T1000 (cell line): Measurements from ENCODE around the gene ZNF764.
"Not testable (repeated sequence)": the region's sequence is repeated elsewhere in the genome, so short reads cannot be mapped to it uniquely, and the experiment has no call there.

Experiments
- DNase-seq: peaks from one replicate; lab custom pipeline; 2025; ENCODE audit warnings: mixed read lengths; lab: John Stamatoyannopoulos, UW

Gene ZNF764

DNA sequence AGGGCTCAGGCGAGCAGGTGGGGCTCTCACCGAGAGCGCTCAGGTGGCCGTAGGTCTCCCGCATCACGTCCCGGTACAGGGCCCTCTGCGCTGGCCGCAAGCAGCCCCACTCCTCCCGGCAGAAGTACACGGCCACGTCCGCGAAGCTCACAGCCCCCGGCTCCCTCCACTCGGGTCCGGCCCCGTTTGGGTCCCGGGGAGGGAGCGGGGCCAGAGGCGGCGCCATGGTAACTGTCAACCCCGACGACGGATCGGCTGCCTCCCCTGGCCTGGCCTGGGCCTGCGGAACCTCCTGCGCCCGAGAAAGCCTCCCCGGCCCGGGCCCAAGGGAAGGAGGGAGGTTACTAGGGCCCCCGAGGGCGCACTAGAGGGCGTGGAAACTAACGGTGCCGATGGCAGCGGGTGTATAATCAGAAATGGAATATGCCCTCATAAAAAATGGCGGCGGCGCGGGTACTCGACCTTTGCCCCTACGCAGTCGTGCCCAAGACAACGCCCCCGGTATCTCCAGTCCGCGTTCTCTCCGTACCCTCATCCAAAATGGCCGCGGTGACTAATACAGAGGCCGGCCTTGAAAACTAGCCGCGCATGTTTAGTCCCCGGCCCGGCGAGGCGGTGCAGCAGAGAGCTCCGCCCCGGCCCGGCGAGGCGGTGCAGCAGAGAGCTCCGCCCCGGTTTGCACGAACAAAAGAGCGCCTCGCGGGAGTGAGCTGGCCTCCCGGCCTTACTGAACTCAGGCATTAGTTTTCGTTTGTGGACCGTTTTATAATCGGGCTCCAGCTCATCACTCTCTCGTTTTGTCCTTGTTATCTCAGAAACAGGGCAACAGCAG lies at the start of gene ZNF764:
Gene ZNF764, minus strand, starts transcription at position 418 of the 832 bp plus-strand sequence. Its CDS starts 192 bp downstream, at position 226.
- DNase-seq: peak; percentile 97

DNA sequence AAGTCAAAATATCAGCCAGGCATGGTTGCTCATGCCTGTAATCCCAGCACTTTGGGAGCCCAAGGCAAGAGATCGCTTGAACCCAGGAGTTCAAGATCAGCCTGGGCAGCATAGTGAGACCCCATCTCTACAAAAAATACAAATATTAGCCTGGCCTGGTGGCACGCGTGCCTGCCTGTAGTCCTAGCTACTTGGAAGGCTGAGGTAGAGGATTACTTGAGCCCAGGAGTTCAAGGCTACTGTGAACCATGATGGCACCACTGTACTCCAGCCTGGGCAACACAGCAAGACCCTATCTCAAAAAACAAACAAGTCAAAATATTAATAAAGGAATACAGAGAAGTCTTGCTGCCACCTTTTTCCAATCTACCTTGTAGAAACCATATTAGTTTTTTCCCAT lies 47.8 kb upstream of the ZNF764 start:
- DNase-seq: no peak

DNA sequence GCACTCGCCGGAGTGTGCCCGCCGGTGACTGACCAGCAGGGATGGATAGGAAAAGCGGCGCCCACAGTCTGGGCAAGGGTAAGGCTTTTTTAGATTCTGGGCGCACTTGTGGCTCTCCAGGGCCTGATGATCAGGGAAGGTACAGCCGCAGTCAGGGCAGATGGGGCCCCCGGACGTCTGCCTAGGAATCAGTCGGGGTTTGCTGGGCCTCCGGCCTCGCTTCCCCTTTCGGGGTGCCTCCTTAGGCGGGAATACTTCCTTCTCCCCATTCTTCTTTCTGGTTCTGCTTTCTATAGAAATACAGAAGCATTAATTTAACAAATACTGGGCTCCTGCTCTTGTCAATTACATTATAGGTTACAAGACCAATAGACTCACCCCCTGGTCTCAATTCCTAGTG lies 47.0 kb upstream of the ZNF764 start:
- no peak for DNase-seq

DNA sequence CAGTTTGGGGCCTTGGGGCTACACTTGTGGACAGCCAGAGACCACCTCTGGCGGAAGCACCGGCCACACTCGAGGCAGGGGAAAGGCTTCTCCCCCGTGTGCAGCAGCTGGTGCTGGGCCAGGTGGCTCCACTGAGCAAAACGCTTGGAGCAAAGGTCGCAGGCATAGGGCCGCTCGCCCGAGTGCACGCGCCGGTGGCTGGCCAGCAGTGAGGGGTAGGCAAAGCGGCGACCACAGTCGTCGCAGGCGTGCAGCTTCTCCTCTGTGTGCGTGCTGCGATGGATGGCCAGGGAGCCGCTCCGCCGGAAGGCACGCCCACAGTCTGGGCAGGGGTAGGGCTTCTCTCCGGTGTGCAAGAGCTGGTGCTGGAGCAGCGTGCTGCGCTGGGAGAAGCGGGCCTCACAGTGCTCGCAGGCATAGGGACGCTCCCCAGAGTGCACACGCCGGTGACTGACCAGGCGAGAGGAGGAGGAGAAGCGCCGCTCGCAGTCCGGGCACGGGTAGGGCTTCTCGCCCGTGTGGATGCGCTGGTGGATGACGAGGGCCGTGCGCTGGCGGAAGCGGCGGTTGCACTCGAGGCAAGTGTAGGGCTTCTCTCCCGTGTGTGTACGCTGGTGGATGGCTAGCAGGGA lies 46.3 kb upstream of the ZNF764 start:
- DNase-seq: no peak

DNA sequence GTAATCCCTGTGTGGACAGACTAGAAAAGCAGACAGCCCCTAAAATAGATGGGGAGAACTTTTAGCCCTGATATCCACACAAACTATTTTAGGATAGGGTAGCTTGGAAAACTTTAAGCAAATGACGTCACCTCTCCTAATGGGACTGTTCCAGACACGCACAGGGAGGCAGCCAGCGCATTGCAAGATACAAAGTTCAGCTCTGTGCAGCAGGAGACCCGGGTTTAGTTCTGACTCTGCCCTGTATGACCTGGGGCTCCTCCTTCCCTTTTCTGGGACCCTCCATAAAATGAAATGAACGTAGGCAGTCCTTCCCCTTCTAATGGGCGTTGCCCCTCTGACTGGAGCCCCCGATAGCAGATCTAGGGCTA lies 45.8 kb upstream of the ZNF764 start:
- DNase-seq: no peak

DNA sequence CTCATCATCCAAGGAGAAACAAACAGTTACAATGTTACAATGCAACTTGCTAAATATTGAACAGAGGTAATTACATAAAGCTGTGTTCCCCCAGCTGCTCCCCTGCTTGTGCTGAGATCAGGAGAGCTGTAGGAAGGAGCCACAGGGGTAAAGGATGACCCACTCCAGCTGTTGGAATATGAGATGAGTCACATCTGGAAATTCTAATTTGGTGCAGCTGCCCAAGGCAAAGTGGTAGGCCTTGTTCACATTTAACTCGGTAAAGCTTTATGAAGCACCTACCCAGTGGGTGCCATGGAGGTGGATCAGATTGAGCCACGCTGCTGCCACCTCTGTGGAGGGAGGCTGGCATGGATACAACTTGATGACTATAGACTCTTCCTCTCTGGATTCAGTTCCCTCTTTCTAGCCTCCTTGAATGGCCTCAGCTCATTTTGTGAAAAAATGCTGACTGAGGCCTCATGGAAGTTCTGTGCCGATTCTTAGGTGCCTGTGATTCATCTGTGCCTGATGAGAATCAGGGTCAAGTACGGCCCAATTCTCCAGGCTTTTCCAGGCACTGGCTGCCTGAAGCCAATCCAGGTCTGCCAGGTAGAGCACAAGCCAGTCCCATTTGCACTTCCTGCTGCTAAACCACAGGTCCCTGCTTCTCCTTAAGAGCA lies 44.6 kb upstream of the ZNF764 start:
- DNase-seq: no peak

DNA sequence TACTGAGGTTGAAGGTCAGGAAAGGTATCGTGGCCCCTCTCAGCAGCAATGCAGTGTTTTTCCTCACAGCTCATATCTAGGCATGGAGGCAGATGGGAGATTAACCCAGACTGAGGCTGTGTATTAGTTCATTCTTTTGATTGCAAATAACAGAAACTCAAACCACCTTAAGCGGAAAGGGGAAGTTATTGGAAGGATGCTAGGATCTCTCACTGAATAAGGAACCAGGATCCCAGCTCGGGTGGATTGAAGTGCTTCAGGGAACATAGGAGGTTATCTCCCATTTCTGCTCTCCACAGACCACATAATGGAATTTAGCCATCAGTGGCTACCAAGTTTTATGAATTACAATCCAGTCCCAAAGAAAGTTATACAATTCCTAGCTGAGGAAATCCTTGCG lies 43.8 kb upstream of the ZNF764 start:
- no peak for DNase-seq

DNA sequence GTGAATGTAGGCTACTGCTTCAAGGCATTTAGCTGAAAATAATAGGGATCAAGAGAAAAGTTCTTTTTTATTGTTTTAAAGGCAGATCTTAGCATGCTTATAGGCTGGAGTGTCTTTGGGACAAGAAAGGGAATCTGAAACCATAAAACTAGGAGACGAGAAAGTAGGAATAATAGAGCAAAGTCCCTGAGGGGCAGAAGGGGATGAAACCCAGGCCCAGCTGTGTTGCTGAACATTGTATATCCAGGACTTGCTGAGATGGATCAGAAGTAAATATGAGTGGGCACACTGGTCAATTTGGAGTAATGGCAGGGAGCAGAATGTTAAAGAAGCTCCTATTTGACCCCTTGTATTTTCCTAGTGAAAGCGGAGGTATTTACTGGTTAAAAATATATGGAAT lies 42.8 kb upstream of the ZNF764 start:
- no peak for DNase-seq

DNA sequence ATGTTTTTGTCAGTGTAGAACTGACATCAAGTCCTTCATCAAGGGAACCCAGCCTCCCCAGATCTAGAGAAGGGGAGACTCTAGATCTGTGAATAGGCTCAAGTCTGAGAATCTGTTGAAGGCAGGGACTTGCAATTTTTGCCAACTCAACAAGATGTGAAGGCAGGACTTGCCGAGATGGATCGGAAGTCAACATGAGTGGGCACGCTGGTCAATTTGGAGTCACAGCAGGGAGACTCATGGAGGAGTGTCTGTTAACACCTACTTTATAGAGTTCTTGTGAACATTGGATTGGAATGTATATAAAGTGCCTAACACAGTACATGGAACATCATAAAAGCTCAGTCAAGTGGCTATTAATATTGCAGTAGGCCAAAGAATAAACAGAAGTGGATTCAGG lies 42.0 kb upstream of the ZNF764 start:
- no peak for DNase-seq

DNA sequence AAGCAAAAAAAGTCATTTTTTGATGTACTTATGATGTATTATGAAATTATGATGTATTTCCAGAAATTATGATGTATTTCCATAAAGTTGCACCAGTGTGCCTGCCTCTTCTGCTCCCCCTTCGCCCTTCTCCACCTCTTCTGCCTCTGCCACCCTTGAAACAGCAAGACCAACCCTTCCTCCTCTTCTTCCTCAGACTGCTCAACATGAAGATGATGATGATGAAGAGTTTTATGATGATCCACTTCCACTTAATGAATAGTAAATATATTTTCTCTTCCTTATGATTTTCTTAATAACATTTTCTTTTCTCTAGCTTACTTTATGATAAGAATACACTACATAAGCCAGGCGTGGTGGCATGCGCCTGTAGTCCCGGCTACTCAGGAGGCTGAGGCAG lies 34.7 kb upstream of the ZNF764 start:
- no peak for DNase-seq

DNA sequence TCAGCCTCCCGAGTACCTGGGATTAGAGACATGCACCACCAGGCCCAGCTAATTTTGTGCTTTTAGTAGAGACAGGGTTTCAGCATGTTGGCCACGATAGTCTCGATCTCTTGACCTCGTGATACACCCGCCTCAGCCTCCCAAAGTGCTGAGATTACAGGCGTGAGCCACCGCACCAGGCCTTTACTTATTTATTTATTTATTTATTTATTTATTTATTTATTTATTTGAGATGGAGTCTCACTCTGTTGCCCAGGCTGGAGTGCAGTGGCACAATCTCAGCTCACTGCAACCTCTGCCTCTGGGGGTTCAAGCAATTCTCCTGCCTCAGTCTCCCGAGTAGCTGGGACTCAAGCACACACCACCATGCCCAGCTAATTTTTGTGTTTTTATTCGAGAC lies 32.7 kb upstream of the ZNF764 start:
- not testable (repeated sequence) for DNase-seq

DNA sequence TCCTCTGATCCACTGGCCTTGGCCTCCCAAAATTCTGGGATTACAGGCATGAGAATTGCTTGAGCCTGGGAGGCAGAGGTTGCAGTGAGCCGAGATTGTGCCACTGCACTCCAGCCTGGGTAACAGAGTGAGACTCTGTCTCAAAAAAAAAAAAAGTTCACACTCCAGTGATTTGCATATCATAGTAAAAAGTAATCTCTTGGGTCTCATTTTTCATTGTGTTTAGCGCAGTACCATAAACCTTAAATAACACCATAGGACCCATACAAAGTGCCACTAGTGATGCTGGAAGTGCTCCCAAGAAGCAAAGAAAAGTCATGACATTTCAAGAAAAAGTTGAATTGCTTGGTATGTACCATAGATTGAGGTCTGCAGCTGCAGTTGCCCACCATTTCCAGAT lies 31.4 kb upstream of the ZNF764 start:
- DNase-seq: not testable (repeated sequence)

DNA sequence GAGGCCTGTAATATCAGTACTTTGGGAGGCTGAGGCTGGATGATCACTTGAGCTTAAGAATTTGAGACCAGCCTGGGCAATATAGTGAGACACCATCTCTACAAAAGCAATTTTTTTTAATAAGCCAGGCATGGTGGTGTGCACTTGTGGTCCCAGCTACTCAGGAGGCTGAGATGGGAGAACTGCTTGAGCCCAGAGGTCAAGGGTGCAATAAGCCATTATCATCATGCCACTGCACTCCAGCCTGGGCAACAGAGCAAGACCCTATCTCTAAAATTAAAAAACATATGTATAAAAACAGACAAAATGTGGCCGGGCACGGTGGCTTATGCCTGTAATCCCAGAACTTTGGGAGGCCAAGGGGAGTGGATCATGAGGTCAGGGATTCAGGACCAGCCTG lies 30.5 kb upstream of the ZNF764 start:
- no peak for DNase-seq

DNA sequence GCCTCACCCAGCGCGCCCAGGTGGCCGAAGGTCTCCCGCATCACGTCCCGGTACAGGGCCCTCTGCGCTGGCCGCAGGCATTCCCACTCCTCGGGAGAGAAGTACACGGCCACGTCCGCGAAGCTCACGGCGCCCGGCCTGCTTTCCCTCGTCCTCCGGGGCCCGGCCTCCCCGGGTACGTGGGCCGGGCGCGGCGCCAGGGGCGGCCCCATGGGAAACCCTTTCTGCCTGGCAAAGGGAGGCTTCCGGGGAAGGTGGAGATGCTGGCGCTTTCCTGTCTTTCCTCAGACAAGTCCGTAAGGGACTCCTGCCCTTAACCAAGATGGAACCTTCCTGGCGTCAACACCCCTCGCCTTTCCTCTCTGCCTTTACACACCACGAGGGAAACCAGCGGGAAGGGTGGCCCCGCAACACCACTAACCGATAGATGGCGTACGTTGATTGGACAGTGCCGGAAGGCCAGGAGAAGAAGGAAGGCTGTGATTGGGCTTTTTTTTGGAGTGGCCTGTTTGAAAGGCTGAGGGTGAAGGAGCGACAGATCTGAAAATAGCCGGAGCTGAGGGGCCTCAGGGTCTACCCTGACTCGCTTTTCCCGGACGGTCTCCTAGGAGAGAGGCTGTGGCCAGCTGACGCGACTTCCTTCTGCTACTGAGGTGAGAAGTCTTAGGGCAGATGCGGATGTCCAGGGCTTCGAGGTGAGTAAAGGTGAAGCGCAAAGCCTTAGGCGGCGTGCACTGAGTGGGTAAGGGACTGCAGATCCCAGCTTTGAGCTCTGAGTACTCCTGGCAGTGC lies 27.4 kb upstream of the ZNF764 start, which contains the start of gene ZNF785:
Gene ZNF785, minus strand, starts transcription at position 298 of the 792 bp plus-strand sequence. Its CDS starts 86 bp downstream, at position 212.
- DNase-seq: peak; percentile 76

DNA sequence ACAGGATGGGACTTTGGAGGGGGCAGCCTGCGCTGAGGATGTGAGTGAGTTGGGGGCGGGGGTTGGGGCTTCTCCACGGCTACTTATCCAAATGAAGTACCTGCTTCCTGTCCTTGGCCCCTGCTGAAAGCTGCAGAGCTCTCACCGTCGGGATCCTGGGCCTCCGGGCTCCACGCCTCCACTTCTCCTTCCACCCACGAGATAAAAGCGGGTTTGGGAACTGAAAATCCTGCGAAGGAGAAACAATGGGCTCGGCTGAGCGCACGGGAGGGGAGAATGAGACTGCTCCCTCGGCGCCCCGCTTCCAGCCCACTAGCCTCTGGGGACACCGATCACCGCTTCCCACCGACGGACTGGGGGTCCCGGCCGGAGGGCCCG lies 26.8 kb upstream of the ZNF764 start:
- DNase-seq: no peak

DNA sequence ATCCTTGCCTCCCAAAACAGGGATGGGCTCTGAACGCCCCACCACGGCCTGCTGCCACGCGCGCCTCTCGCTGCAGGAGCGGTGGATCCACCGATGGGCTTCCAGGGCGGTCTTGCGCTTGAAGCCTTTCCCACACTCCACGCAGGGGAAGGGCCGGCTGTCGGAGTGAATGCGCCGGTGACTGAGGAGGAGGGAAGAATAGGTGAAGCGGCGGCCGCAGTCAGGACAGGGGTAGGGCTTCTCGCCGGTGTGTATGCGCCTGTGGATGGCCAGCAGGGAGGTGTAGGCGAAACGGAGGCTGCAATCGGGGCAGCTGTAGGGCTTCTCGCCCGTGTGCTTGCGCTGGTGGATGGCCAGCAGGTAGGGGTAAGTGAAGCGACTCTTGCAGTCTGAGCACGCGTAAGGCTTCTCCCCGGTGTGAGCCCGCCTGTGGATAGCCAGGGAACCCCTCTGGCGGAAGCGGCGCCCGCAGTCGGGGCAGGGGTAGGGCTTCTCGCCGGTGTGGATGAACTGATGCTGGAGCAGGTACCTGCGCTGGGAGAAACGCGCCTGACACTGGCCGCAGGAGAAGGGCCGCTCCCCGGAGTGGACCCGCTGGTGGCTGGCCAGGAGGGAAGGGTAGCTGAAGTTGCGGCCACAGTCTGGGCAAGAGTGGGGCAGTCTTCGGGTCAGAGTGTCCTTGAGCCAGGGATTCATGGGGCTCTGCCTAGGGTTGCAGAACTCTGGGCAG lies 24.6 kb upstream of the ZNF764 start:
- DNase-seq: no peak

DNA sequence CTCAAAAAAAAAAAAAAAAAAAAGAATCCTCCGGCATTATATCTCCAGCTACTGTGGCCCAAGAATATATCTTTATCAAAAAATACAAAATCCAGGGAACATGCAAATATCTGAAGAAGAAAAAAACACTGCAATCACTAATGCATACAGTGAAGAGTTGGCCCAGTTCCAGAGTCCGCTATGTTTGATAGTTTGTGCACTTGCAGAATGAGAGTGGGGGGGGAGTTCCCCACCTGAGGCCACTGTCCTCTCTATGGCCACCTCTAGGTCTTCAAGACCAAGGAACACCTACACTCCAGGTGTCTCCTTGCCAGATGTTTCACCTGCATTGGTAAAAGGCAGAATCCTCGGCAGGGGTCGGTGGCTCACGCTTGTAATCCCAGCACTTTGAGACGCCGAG lies 23.3 kb upstream of the ZNF764 start:
- no peak for DNase-seq

DNA sequence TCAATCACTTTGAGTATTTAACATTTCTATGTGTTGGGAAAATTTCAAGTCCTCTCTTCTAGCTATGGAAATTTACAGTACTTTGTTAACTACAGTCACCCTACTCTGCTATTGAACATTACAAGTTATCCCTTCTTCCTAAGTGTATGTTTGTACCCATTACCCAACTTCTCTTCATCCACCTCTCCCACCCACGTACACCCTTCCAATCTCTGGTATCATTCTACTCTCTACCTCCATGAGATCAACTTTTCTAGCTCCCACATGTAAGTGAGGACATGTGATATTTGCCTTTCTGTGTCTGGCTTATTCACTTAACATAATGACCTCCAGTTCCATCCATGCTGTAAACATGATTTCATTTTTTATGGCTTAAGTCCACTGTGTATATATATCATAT lies 16.5 kb upstream of the ZNF764 start:
- no peak for DNase-seq

DNA sequence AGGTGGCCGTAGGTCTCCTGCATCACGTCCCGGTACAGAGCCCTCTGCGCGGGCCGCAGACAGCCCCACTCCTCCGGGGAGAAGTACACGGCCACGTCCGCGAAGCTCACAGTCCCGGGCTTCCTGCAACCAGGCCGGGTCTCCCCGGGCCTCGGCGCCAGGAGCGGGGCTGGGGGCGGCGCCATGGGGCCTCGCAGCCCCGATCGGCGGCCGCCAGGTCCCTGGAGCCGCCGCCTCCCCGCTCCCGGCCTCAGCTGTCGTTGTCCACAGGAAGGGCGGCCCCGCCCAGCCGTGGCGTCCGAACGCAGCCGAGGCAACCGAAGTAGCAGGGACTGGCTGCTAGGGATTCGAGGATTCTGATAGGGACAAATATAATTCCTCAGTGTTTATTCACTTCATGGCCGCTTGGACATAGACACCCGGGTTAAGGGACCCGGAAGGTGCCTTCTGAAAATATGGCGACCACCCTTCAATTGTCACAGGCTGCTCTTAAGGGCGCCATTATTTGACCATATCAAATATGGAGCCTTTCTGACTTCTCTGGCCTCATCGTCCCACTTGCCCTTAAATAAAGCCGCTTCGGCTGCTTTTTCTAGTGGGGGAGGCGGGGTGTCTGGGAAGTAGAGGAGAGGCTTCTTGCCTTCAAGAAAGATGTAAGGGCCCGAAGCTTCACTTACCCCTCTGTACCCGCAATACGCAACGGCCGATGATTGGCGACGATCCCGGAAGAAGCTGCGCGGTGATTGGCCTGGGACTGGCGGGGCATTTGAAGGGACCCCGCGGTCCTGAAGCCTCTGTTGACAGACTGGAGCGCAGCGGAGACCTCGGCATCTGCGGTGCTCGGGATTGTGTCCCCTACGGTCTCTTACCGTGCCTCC lies 13.5 kb upstream of the ZNF764 start, which contains the start of gene ZNF688:
Gene ZNF688, minus strand, starts transcription at position 270 of the 878 bp plus-strand sequence. Its CDS starts 85 bp downstream, at position 185.
- peak; percentile 82 for DNase-seq
